HL-60 (cell line): ENCODE results near the gene SUPT4H1.

ENCODE experiments used
- DNase-seq, 2 experiments: peaks; one replicate each; pipeline ENCODE4 v3.0.0-alpha.2; 2010 to 2020; ENCODE audit warnings: low read depth in 1 of 2, low spot score in 1 of 2
- H3K27ac ChIP-seq: fragments of 250-450 bp; sonication (Bioruptor Pico); replicated peaks from 2 replicates; pipeline ENCODE4 v1.5.1; 2020; ENCODE audit warnings: mild to moderate bottlenecking, moderate library complexity
- H3K27me3 ChIP-seq: fragments of 250-450 bp; sonication (Bioruptor Pico); 2 replicates; pipeline ENCODE4 v1.5.1; 2021; ENCODE audit warnings: mild to moderate bottlenecking, moderate library complexity; ENCODE audit not compliant: insufficient read depth, poor library complexity, severe bottlenecking
- H3K4me3 ChIP-seq: replicated peaks from 2 replicates; pipeline ENCODE4 v1.5.1; 2011; ENCODE audit warnings: mild to moderate bottlenecking, control low read depth, low read length; ENCODE audit not compliant: insufficient read depth
- GABPA ChIP-seq: IDR thresholded peaks from 2 replicates; pipeline ENCODE4 v1.6.1; 2012; ENCODE audit warnings: low read depth
- POLR2AphosphoS5 ChIP-seq: IDR thresholded peaks from 2 replicates; pipeline ENCODE4 v1.6.1; 2012; ENCODE audit warnings: low read depth
- SPI1 ChIP-seq: IDR thresholded peaks from 2 replicates; pipeline ENCODE4 v1.6.1; 2012; ENCODE audit warnings: low read depth, mild to moderate bottlenecking, borderline replicate concordance
- TF ChIP-seq, protein P1 (sequence below): IDR thresholded peaks from 2 replicates; pipeline ENCODE4 v1.6.1; 2012; ENCODE audit warnings: low read depth; ENCODE audit not compliant: insufficient replicate concordance
- TF ChIP-seq, protein P2 (sequence below): IDR thresholded peaks from one replicate; pipeline ENCODE4 v1.5.1; 2011; ENCODE audit warnings: low read length, control low read depth, inconsistent platforms; ENCODE audit not compliant: insufficient read depth

The SUPT4H1 gene

DNA sequence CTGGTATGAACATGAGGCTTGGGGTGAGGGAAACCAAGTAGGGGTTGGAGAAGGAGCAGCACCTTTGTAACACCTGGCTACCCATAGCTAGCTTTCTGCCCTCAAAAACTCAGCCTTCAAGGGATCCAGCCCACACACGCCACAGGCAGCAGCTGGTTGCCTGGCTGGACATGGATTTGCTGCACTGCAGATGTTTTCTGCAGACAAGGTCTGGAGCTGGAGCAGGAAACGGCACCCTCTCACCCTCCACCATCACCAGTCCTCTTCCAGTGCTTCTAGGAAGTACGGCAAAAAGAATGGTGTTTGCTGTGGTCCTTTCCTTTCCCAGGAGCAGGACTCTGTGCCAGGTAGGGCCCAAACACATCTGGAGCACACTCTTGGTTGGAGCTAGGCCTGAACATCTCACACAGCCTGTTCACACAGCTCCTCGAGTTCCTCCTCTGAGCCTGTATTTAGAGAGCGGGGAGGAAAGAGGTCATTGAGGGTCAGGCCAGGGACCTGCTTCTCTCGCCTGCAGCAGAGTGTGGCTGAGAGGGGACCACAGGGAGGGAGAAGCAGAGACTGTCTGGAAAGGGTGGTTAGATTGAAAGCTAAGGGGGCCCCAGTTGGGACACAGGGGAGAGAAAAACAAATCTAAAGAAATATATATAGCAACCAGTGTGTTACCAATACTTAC is 2.7 kb upstream of the SUPT4H1 start:
- TF ChIP-seq POLR2AphosphoS5 = no peak
- no peak for TF ChIP-seq GABPA
- no peak for TF ChIP-seq SPI1
- TF ChIP-seq, protein P1, sequence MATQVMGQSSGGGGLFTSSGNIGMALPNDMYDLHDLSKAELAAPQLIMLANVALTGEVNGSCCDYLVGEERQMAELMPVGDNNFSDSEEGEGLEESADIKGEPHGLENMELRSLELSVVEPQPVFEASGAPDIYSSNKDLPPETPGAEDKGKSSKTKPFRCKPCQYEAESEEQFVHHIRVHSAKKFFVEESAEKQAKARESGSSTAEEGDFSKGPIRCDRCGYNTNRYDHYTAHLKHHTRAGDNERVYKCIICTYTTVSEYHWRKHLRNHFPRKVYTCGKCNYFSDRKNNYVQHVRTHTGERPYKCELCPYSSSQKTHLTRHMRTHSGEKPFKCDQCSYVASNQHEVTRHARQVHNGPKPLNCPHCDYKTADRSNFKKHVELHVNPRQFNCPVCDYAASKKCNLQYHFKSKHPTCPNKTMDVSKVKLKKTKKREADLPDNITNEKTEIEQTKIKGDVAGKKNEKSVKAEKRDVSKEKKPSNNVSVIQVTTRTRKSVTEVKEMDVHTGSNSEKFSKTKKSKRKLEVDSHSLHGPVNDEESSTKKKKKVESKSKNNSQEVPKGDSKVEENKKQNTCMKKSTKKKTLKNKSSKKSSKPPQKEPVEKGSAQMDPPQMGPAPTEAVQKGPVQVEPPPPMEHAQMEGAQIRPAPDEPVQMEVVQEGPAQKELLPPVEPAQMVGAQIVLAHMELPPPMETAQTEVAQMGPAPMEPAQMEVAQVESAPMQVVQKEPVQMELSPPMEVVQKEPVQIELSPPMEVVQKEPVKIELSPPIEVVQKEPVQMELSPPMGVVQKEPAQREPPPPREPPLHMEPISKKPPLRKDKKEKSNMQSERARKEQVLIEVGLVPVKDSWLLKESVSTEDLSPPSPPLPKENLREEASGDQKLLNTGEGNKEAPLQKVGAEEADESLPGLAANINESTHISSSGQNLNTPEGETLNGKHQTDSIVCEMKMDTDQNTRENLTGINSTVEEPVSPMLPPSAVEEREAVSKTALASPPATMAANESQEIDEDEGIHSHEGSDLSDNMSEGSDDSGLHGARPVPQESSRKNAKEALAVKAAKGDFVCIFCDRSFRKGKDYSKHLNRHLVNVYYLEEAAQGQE = no peak
- TF ChIP-seq, protein P2, sequence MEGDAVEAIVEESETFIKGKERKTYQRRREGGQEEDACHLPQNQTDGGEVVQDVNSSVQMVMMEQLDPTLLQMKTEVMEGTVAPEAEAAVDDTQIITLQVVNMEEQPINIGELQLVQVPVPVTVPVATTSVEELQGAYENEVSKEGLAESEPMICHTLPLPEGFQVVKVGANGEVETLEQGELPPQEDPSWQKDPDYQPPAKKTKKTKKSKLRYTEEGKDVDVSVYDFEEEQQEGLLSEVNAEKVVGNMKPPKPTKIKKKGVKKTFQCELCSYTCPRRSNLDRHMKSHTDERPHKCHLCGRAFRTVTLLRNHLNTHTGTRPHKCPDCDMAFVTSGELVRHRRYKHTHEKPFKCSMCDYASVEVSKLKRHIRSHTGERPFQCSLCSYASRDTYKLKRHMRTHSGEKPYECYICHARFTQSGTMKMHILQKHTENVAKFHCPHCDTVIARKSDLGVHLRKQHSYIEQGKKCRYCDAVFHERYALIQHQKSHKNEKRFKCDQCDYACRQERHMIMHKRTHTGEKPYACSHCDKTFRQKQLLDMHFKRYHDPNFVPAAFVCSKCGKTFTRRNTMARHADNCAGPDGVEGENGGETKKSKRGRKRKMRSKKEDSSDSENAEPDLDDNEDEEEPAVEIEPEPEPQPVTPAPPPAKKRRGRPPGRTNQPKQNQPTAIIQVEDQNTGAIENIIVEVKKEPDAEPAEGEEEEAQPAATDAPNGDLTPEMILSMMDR = no peak
- H3K4me3 ChIP-seq = no peak overlapping the region
- DNase-seq = no peak
- H3K27me3 ChIP-seq = no peaks in the 10 kb centered on the region
- no peak overlapping the region for H3K27ac ChIP-seq

DNA sequence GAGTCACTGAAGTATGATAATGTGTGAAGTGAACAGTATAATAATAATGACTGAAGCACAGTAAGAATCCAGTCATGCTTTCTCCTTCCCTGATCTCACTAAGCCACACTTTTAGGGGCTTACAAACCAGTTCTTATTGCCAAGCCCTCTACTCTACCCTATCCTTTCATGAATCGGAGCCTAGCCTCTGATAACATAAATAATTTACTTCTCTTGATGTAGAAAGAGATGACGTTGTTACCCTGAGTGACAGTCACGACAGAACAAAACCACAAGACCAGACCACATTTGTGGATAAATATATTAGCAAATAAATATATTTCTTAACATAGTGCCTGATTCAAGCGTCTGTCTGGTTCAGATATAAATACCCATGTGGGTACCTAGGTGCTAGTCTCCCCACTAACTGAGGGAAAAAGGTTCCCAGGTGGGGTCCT is 1.4 kb upstream of the SUPT4H1 start:
- no peak for DNase-seq
- TF ChIP-seq, protein P1 = no peak
- TF ChIP-seq GABPA = no peak
- TF ChIP-seq SPI1 = no peak
- TF ChIP-seq POLR2AphosphoS5 = no peak
- TF ChIP-seq, protein P2 = no peak
- Histone ChIP-seq H3K4me3 (no peak overlapping the region), H3K27ac (peak overlapping the region; percentile 92), H3K27me3 (no peaks in the 10 kb centered on the region)

DNA sequence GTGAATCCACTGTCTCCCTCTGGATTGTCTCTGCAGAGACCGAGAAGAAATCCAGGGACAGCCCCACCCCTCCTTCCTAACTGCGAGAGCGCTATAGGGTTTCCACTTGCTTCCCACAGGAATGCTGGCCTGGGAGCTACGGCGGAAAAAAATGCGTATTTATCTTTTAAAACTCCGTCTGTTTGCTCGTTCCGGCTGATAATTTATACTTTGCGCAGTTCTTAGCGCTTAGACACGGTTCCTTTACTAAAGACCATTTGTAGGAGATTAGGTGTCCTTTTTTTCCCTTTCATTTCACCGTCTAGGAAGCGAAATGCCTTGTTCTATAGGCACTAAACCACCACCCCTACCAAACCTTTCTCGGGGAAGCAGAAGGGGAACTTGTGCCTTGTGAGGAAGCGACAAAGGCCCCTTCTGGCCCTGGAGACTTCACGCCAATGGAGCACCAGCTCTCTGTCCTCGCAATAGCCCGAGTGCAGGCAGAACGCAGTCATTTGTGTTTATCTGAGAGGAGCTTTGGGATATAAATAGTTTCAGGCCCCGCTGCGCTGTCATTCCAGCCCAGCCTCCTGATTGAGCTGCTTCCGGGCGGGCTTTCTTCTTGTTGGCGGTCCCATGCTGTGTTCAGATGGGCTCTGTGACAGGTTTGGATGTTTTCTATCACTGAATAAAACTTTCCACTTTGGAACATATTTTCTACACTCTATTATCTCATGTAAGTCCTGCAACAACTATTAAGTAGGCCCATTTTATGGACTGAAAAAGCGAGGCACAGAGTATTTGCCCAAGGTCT is 791 bp upstream of the SUPT4H1 start:
- Histone ChIP-seq H3K27me3 (no peaks in the 10 kb centered on the region), H3K27ac (peak overlapping the region; percentile 92), H3K4me3 (peak overlapping the region; percentile 77)
- peak; percentile 19; the same call in 1 of the 2 replicates for TF ChIP-seq POLR2AphosphoS5
- TF ChIP-seq, protein P2 = no peak
- TF ChIP-seq, protein P1 = no peak
- peak; percentile 68; the same call in 1 of the 2 replicates for TF ChIP-seq SPI1
- TF ChIP-seq GABPA = peak; percentile 1; the same call in 1 of the 2 replicates
- peak in 1 of 2 experiments; percentile 85 for DNase-seq
